ENCODE data around the gene TMEM217.

- TF ChIP-seq CTCF (IDR thresholded peaks at IDR 0.05; ENCODE audit: low read length) (no peak), EZH2phosphoT487 (IDR thresholded peaks at IDR 0.05; ENCODE audit: low read length) (no peak), EZH2 (optimal IDR thresholded peaks at IDR 0.05; ENCODE audit: low read depth, low read length) (no peak)
These were observed 36.3 kb downstream of the TMEM217 start for GRCh38 chr6:37221585-37222124.

Data from MM.1S (cell line).